ENCODE results near the gene UBD.

DNA sequence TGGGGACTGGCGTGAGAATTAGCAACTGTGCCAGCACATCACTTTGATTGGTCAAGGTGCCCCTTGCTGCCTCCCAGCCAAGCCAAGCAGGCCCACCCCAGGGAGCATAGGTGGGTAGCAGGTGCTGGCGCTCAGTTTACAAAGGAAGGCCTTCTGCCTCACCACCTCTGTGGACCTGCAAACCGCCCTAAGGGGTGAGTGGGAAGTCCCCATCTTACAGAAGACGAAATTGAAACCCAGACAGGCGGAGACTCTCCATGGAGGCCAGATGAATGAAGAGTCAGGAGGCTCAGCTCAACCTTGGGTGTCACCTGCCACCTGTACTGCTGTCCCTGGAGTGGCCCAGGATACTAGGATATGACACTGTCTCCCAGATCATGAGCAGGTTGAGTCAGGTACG lies 50.3 kb downstream of the UBD start:
- TF ChIP-seq, protein P1, sequence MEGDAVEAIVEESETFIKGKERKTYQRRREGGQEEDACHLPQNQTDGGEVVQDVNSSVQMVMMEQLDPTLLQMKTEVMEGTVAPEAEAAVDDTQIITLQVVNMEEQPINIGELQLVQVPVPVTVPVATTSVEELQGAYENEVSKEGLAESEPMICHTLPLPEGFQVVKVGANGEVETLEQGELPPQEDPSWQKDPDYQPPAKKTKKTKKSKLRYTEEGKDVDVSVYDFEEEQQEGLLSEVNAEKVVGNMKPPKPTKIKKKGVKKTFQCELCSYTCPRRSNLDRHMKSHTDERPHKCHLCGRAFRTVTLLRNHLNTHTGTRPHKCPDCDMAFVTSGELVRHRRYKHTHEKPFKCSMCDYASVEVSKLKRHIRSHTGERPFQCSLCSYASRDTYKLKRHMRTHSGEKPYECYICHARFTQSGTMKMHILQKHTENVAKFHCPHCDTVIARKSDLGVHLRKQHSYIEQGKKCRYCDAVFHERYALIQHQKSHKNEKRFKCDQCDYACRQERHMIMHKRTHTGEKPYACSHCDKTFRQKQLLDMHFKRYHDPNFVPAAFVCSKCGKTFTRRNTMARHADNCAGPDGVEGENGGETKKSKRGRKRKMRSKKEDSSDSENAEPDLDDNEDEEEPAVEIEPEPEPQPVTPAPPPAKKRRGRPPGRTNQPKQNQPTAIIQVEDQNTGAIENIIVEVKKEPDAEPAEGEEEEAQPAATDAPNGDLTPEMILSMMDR (IDR thresholded peaks at IDR 0.05), result no peak
- no peak for TF ChIP-seq POLR2A (IDR thresholded peaks at IDR 0.05)
